PC-9 (cell line): ENCODE measurements around the gene MT1HL1.

Experiments used
- CTCF ChIP-seq: fragments of 200-600 bp; sonication (generic); conservative IDR thresholded peaks from 2 replicates; pipeline ENCODE4 v1.6.1; 2017; ENCODE audit warnings: mixed run types, antibody characterized with exemption, mild to moderate bottlenecking, moderate library complexity
- EZH2 ChIP-seq: fragments of 200-600 bp; sonication (generic); IDR thresholded peaks from 2 replicates; pipeline ENCODE4 v1.8.0; 2017; ENCODE audit warnings: antibody characterized with exemption, low read depth

- no peak for TF ChIP-seq CTCF
- no peak for TF ChIP-seq EZH2
Observed at GRCh38 chr1:237040823-237041222, 36.6 kb upstream of the MT1HL1 start.
